BLaER1 (cell line): ENCODE measurements around the gene SPAG6.

Experiments
- H3K27ac ChIP-seq: shearing (Covaris generic); formaldehyde crosslinking; 2 replicates; pipeline ENCODE4 v1.8.1; 2022
- H3K27me3 ChIP-seq: shearing (Covaris generic); formaldehyde crosslinking; 2 replicates; pipeline ENCODE4 v1.8.1; 2022
- H3K36me3 ChIP-seq: shearing (Covaris generic); formaldehyde crosslinking; 2 replicates; pipeline ENCODE4 v1.8.1; 2022
- H3K4me1 ChIP-seq: shearing (Covaris generic); formaldehyde crosslinking; 2 replicates; pipeline ENCODE4 v1.8.1; 2022
- H3K4me2 ChIP-seq: shearing (Covaris generic); formaldehyde crosslinking; 2 replicates; pipeline ENCODE4 v1.8.1; 2022
- H3K4me3 ChIP-seq: shearing (Covaris generic); formaldehyde crosslinking; 2 replicates; pipeline ENCODE4 v1.8.1; 2022
- H3K9ac ChIP-seq: shearing (Covaris generic); formaldehyde crosslinking; 2 replicates; pipeline ENCODE4 v1.8.1; 2022
- H3K9me3 ChIP-seq: shearing (Covaris generic); formaldehyde crosslinking; 2 replicates; pipeline ENCODE4 v1.8.1; 2022
- H4K20me1 ChIP-seq: shearing (Covaris generic); formaldehyde crosslinking; 2 replicates; pipeline ENCODE4 v1.8.1; 2022
- Cebpa-rat ChIP-seq: shearing (Covaris generic); IDR thresholded peaks from 2 replicates; pipeline ENCODE4 v1.8.1; 2022

SPAG6 gene

GRCh38 chr10:22367471-22367870 is 22.2 kb downstream of the SPAG6 start:
- Histone ChIP-seq H3K36me3 (0 out of 2 replicates have a peak, but pooled peaks cover 4% of the 10 kb centered on the region), H3K4me2 (no peak overlapping the region), H3K27ac (no peak overlapping the region), H3K27me3 (no peaks in the 10 kb centered on the region), H3K9me3 (no peaks in the 10 kb centered on the region), H3K9ac (no peak overlapping the region), H4K20me1 (no peaks in the 10 kb centered on the region), H3K4me3 (no peak overlapping the region), H3K4me1 (peaks cover 13% of the 10 kb centered on the region)
- no peak for TF ChIP-seq Cebpa-rat

DNA sequence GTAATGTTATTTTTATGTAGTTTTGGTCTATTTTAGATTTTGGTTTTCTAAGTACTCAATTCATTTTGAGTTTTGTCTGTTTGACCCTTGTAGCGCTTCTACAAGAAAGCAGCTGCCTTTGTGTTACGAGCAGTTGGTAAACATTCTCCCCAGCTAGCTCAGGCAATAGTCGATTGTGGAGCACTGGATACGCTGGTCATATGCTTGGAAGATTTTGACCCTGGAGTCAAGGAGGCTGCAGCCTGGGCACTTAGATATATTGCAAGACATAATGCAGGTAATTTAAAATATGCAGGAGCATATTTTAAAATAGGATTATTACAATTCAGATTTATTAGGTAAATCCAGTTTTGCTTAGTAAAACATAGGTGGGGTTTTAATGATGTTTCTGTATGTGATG is 23.1 kb downstream of the SPAG6 start:
- H3K4me3 ChIP-seq, result no peak overlapping the region
- H3K4me2 ChIP-seq, result 0 out of 2 replicates have a peak overlapping the region, but pooled peaks have one; percentile 2
- H3K4me1 ChIP-seq, result peaks cover 13% of the 10 kb centered on the region
- H3K9me3 ChIP-seq, result no peaks in the 10 kb centered on the region
- no peak for TF ChIP-seq Cebpa-rat
- H3K36me3 ChIP-seq, result 0 out of 2 replicates have a peak, but pooled peaks cover 4% of the 10 kb centered on the region
- no peaks in the 10 kb centered on the region for H4K20me1 ChIP-seq
- no peak overlapping the region for H3K27ac ChIP-seq
- no peaks in the 10 kb centered on the region for H3K27me3 ChIP-seq
- H3K9ac ChIP-seq, result no peak overlapping the region

DNA sequence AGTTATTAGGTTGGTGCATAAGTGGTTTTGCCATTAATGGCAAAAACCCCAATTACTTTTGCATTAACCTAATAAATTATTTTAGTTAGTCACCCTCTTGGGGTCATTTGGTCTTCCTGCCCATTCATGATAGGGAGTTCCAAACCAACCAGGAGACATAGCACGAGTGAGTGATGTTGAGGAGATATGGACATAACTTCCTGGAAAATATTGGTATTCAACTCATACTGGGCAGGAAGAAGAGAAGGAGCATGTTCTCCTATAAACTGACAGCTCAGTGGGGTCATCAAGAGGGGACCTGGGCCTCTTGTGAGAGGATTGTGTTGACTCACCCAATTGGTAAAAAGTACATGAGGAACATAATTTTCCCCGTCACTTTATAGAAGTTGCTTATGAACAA is 23.7 kb downstream of the SPAG6 start:
- H3K9me3 ChIP-seq, result no peaks in the 10 kb centered on the region
- H3K27me3 ChIP-seq, result no peaks in the 10 kb centered on the region
- no peak overlapping the region for H3K27ac ChIP-seq
- no peak overlapping the region for H3K9ac ChIP-seq
- H4K20me1 ChIP-seq, result no peaks in the 10 kb centered on the region
- no peak overlapping the region for H3K4me2 ChIP-seq
- no peak overlapping the region for H3K4me3 ChIP-seq
- H3K36me3 ChIP-seq, result 0 out of 2 replicates have a peak, but pooled peaks cover 4% of the 10 kb centered on the region
- peaks cover 13% of the 10 kb centered on the region for H3K4me1 ChIP-seq
- TF ChIP-seq Cebpa-rat, result no peak

DNA sequence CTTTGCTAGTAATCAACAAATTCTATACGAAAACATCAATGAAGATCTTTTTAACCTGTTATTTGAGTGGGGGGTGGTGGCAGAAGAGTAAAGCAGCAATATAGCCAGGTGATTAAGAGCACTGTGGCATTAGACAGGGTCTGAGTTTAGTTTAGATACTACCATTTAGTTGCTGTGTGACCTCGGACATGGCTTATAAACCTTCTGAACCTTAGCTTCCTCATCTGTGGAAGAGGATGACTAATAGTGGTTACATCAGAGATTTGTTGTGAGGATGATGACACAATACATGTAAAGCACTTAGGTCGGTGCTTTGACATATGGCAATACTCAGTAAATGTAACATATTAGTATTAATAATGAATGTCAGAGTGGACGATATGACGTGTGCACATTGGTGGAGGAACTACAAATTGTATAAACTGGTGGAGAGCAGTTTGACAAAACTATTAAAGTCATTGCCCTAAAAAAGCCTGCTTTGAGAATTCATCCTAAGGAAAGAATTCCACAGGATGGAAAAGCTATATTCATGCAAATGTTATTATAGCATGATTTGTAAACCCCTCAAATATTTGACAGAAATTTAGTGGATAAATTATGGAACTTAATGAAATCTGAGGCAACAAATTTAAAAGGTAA is 24.3 kb downstream of the SPAG6 start:
- TF ChIP-seq Cebpa-rat, result no peak
- Histone ChIP-seq H4K20me1 (no peaks in the 10 kb centered on the region), H3K4me2 (no peak overlapping the region), H3K36me3 (0 out of 2 replicates have a peak, but pooled peaks cover 4% of the 10 kb centered on the region), H3K4me1 (peaks cover 13% of the 10 kb centered on the region), H3K27ac (no peak overlapping the region), H3K9me3 (no peaks in the 10 kb centered on the region), H3K4me3 (no peak overlapping the region), H3K27me3 (no peaks in the 10 kb centered on the region), H3K9ac (no peak overlapping the region)

DNA sequence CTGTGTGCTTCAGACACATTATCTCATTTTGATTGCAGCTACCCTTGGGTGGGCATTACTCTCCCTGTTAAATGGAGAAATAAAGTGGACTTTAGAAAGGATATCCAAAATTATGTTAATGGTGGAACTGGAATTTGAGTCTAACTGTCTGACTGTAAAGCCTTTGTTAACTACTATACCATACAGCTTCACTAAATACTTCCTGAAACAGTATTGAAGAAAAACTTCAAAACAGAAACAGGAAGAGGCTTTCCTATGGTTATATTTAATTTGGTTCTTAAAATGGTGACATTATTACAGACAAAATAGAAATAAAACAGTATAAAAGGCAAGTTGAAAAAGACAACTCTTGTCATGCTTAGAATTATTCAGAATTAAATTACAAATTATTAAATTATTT is 25.0 kb downstream of the SPAG6 start:
- Histone ChIP-seq H3K9ac (no peak overlapping the region), H3K36me3 (0 out of 2 replicates have a peak, but pooled peaks cover 4% of the 10 kb centered on the region), H4K20me1 (no peaks in the 10 kb centered on the region), H3K4me3 (no peak overlapping the region), H3K27me3 (no peaks in the 10 kb centered on the region), H3K27ac (no peak overlapping the region), H3K9me3 (no peaks in the 10 kb centered on the region), H3K4me2 (peak overlapping the region; percentile 52), H3K4me1 (peaks cover 13% of the 10 kb centered on the region)
- no peak for TF ChIP-seq Cebpa-rat

GRCh38 chr10:22372298-22372697 is 27.0 kb downstream of the SPAG6 start:
- H4K20me1 ChIP-seq, result no peaks in the 10 kb centered on the region
- no peak overlapping the region for H3K4me2 ChIP-seq
- no peak overlapping the region for H3K27ac ChIP-seq
- no peaks in the 10 kb centered on the region for H3K27me3 ChIP-seq
- H3K36me3 ChIP-seq, result no peaks in the 10 kb centered on the region
- no peak for TF ChIP-seq Cebpa-rat
- no peaks in the 10 kb centered on the region for H3K9me3 ChIP-seq
- H3K4me3 ChIP-seq, result no peak overlapping the region
- no peak overlapping the region for H3K9ac ChIP-seq
- H3K4me1 ChIP-seq, result peaks cover 13% of the 10 kb centered on the region

- H3K27ac ChIP-seq, result no peak overlapping the region
- H4K20me1 ChIP-seq, result no peaks in the 10 kb centered on the region
- H3K4me1 ChIP-seq, result peaks cover 13% of the 10 kb centered on the region
- no peak overlapping the region for H3K4me2 ChIP-seq
- no peak for TF ChIP-seq Cebpa-rat
- no peaks in the 10 kb centered on the region for H3K36me3 ChIP-seq
- H3K9me3 ChIP-seq, result no peaks in the 10 kb centered on the region
- no peak overlapping the region for H3K9ac ChIP-seq
- no peaks in the 10 kb centered on the region for H3K27me3 ChIP-seq
- H3K4me3 ChIP-seq, result no peak overlapping the region
Measured at GRCh38 chr10:22372917-22373316, 27.6 kb downstream of the SPAG6 start.

- Histone ChIP-seq H3K4me1 (peaks cover 13% of the 10 kb centered on the region), H3K9ac (no peak overlapping the region), H3K4me3 (no peak overlapping the region), H3K27me3 (no peaks in the 10 kb centered on the region), H3K9me3 (no peaks in the 10 kb centered on the region), H3K36me3 (no peaks in the 10 kb centered on the region), H3K27ac (no peak overlapping the region), H4K20me1 (no peaks in the 10 kb centered on the region), H3K4me2 (no peak overlapping the region)
- no peak for TF ChIP-seq Cebpa-rat
Measured at GRCh38 chr10:22374489-22375126, 29.3 kb downstream of the SPAG6 start.

DNA sequence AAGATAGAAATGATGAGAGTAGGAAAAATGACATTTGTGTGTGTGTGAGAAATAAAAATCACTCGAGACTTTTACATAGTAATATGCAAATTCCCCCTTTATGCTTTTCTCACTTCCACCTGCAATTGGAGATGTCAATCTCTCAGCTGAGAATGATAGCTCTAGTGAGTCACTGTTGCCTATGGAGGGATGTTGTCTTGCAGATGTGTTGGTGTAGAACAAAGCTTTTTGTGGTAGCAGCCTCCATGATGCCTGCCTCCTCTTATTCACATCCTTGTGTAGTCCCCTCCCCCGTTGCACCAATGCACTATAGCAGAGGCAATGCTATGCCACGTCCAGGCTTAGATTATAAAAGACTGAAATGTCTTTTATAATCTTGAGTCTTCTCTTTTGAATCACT is 33.8 kb downstream of the SPAG6 start:
- Histone ChIP-seq H3K36me3 (no peaks in the 10 kb centered on the region), H3K9ac (no peak overlapping the region), H3K27me3 (no peaks in the 10 kb centered on the region), H3K4me2 (no peak overlapping the region), H4K20me1 (no peaks in the 10 kb centered on the region), H3K9me3 (no peaks in the 10 kb centered on the region), H3K27ac (no peak overlapping the region), H3K4me1 (no peaks in the 10 kb centered on the region), H3K4me3 (no peak overlapping the region)
- no peak for TF ChIP-seq Cebpa-rat

DNA sequence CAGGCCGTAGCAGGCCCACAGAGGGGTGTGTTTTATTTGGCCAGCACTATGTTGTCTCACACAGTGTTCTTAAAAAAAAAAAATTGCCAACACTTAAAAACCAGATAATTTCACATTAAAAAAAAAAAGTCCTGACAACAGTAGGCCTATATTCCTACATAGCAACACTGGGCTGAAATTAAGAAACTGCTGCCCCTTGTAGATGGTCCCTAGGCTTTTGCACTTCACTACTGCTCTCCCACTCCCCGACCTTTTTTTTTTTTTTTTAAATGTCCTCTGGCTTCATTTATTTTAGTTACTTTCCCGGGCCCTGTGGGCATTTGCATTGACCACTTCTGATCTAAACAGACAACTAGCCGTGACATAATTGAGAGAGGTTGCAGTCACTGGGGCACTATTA is 36.0 kb downstream of the SPAG6 start:
- no peaks in the 10 kb centered on the region for H3K27me3 ChIP-seq
- no peak for TF ChIP-seq Cebpa-rat
- H3K36me3 ChIP-seq, result no peaks in the 10 kb centered on the region
- no peak overlapping the region for H3K4me2 ChIP-seq
- H3K9ac ChIP-seq, result no peak overlapping the region
- no peaks in the 10 kb centered on the region for H3K9me3 ChIP-seq
- no peak overlapping the region for H3K27ac ChIP-seq
- no peaks in the 10 kb centered on the region for H3K4me1 ChIP-seq
- H4K20me1 ChIP-seq, result no peaks in the 10 kb centered on the region
- H3K4me3 ChIP-seq, result no peak overlapping the region
